COLO668 (cell line): ENCODE measurements around the gene EFCAB6.

Experiments
- DNase-seq: peaks from one replicate; lab custom pipeline; 2025; ENCODE audit not compliant: unreplicated experiment; lab: John Stamatoyannopoulos, UW

The EFCAB6 gene

DNA sequence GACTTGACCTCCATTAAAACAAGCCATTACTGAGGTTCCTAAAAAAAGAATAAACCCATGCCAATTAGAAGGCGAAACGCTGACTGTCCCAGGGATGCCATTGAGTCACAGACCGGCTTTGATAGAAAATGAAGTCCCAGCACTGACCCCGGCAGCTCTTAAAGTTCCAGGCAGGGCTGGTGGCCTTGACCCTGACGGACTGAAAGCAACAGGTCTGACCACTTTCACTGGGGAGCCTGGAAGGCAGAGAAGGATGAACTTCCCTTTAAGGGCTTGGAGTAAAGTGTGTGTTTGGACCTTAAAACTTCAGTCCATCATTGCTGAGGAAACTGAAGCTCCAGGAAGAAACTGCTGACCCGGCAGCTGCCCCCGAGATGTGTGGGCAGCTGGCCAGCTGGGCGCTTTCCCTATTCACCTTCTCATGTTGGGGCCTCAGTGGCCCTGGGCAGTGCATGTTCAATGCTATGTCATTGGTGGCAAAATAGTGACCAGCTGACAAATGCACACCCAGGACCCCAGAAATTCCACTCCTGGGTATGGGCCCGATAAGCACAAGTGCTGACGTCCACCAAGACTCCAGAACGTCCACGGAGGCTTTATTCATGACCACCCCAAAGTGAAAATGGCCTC is 18.9 kb upstream of the EFCAB6 start:
- DNase-seq = no peak

GRCh38 chr22:43829904-43830851 is 18.1 kb upstream of the EFCAB6 start:
- DNase-seq = no peak

- peak; percentile 8 for DNase-seq
Measured at GRCh38 chr22:43828998-43829782, 17.1 kb upstream of the EFCAB6 start.

DNA sequence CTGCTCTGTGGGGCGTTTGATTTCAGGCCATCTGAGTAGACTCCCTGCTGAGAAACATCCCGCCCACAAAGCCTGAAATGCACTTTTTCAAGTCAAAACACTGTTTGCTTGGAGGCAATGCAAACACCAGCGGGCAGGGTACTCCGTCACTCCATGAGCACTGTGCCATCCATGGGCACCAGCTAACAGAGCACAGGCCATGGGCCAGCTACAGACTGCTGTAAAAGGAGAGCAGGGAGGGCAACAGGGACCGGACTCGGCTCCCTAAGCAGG is 16.6 kb upstream of the EFCAB6 start:
- no peak for DNase-seq

DNA sequence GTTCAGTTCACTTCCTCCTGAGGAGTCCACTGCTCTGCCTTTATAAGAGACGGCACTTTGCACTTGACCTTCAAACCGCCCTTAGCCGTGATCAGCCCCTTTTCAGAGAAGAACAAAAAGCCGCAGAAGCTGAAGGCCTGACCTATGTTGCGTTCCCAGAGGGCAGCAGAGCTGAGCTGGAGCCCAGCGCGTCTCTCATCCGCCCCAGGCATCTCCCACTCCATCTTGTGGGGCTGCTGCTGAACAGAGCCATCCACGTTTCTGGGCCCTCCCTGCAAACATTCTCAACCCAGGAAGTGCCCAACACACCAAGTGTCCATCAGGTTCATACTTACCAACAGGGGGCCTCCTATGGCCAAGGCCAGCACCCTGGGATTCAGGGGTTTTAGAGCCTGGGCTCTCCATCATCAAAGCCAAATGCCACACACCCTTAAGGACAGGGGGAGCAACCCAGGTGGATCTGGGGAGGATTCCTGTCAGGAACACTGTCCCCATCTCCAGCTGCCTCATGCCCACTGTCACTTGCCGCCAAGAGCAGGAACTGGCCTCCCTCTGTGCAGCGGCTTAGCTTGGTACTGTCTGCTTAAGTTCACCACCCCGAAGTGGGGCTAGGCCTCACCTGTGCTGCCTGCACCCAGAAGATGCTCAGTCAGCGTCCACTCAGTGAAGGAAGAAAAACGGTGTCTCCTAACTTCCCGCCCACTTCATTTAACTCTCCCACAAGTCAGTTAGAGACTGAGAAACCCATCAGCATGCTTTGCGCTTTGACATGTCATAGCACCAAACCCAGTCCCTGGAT is 16.0 kb upstream of the EFCAB6 start:
- no peak for DNase-seq

DNA sequence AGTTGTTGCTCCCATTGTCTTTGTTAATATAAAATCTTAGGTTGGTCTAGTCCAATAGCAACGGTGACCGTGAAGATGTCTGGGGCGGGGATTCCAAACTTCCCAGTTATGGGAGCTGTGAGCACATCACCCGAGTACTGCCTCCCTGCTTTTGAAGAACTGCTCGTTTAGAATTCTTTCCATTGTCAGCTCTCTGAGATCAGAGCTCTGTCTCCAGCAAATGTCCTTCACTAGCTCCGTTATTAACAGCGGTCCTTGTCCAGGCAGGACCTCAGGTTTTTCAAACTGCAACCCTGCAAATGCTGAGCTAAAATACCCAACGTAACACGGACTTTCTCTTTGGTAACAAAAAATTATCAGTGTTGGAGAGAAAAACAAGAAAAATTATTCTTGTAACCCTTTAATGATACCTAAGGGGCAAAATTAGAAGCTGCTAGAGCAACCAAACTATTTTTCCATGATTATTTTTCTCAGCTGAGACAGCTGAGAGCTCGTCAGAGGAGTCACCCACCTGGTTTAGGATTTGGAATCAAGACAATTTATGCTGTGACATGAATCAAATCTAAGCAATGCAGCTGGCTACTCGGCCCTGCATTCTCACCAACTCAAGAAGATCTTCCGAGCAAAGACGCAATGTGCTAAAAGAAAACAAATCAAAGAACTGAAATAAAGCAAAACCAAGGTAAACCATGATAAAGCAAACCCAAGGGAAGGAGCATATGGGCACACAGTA is 15.1 kb upstream of the EFCAB6 start:
- no peak for DNase-seq

GRCh38 chr22:43826142-43827002 is 14.3 kb upstream of the EFCAB6 start:
- DNase-seq = peak; percentile 81

DNA sequence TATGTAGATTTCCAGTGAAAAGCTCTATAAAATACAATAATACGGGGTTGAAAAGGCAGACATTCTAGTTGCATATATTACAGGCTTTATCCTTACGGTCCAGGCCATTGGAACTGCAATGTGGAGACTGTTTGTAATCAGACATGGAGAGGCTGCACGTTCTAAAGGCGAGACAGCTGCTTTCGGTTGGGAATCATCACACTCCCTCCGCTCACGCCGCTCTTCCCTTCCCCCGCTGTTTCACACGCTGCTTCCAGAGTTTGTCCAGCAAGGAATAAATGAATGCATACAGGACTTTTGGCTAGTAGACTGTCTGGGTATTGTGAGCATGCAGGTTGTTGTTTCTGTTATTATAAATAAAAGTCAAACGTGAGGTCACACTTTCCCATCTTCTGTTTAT is 13.5 kb upstream of the EFCAB6 start:
- no peak for DNase-seq

DNA sequence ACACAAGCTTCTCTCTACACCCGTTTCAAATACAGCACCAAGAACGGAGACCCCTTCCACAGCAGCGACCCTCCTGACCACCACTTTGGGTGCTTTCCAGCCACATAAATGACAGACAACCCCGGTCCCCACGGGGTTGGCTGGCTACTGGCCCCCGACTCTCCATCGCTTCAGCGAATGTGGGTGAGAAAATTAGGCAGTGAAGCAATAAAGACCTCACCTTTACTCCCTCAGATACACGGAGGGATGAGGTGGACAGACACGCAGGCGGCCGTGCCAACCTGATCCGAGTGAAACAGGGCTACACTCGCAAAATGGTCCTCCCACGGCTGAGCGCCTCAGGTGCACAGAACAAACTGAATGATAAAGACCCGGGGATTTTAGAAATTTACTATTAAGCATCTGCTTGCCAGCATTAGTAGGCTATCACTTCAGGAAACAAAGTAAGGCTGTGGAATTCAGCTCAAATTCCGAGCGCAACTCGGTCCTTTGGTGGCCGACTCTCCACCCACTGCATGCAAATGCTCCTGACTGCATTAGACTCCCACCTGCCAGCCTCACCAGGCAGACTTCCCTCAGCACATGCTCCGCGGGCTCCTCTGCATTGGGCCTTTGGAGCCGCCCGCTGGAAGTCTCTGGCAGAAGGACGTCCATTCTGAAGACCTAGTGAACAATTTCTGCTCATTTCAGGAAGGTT is 12.8 kb upstream of the EFCAB6 start:
- peak; percentile 15 for DNase-seq

- DNase-seq = peak; percentile 73
Measured at GRCh38 chr22:43823911-43824665, 12.0 kb upstream of the EFCAB6 start.

- DNase-seq = peak; percentile 96
Measured at GRCh38 chr22:43823353-43823908, 11.3 kb upstream of the EFCAB6 start.

- DNase-seq = no peak
Measured at GRCh38 chr22:43821606-43822425, 9.7 kb upstream of the EFCAB6 start.

DNA sequence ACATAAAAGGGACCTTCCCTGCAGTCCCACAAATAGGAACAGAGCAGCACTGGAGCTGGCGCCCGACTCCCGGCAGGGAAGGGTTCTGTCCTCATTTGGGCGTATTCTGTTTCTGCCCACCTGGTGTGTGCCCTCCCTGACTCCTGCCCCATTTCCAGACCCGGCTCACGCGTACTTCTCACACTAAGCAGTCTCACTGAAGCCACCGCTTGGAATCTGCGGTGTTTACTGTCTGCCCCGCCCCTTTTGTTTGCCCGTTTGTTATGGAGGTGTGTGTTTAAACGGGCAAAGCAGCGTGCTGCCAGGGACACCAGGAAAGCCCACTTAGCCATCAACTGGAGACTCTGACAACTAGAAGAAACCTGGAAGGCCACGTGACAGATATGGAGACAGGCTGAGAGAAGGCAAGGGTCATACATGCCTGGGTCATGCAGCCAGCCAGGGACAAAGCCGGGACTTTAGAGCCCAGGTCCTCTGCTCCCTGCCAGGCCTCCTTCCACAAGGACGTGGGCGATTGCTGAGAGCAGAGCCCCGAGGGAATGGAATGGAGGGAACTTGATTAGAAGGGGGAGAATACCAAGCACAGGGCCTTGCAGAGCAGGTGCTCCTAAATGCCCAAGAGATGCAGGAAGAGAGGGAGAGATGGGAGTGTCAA is 8.7 kb upstream of the EFCAB6 start:
- peak; percentile 60 for DNase-seq

- DNase-seq = peak; percentile 60
Measured at GRCh38 chr22:43819931-43820640, 8.0 kb upstream of the EFCAB6 start.

DNA sequence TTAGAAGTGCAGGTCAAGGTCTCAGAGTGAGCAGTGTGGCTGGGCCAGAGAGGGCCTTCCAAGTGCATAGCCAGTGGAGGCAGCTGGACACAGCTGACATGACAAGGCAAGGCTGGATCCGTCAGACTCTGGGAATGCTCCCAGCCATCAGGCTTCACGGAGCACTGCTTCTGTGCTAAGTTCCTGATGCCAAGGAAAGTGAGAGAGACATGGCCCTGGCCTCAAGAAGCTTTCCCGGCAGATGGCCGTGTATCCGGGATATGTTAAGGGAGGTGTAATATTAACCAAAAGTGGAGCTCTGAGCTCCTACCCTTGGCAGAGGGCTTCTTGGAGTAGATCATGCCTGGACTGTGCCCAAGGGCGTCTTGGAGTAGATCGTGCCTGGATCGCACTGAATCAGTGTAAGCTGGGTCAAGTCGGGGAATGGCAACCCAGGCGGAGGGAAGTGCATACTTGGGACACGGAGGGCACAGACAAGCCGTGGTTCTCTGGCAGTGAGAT is 7.4 kb upstream of the EFCAB6 start:
- DNase-seq = no peak

GRCh38 chr22:43818981-43819380 is 6.9 kb upstream of the EFCAB6 start:
- no peak for DNase-seq
